GM11168 (cell line): ENCODE measurements around the gene URB1.
"Not testable (repeated sequence)": the region's sequence is repeated elsewhere in the genome, so short reads cannot be mapped to it uniquely, and the experiment has no call there.

ENCODE experiments used
- in situ Hi-C: fragments of 300-500 bp; cut with MboI; formaldehyde crosslinking; loops from one replicate; pipeline ENCODE4 v1.12.0; 2022; ENCODE audit warnings: low sequenced_read_pairs; ENCODE audit not compliant: unreplicated experiment

URB1 gene

GRCh38 chr21:32413015-32413504 is 20.2 kb upstream of the URB1 start:
- in situ Hi-C loops = no loop called here

GRCh38 chr21:32412162-32413014 is 19.6 kb upstream of the URB1 start, which contains the start of gene EVA1C:
Gene EVA1C (plus strand): TSS chr21:32412706. CDS start chr21:32412854, 148 bp downstream.
- in situ Hi-C loops = no loop called here

GRCh38 chr21:32411350-32412161 is 18.7 kb upstream of the URB1 start:
- in situ Hi-C loops = no loop called here

GRCh38 chr21:32410916-32411315 is 18.1 kb upstream of the URB1 start:
- in situ Hi-C loops = no loop called here

- in situ Hi-C loops = no loop called here
These were observed 17.5 kb upstream of the URB1 start for GRCh38 chr21:32410291-32410690.

- in situ Hi-C loops = loop anchor here (5.0 kb wide), 1 partner anchor 191 kb away; no protein-coding TSS in a partner anchor
These were observed 13.6 kb upstream of the URB1 start for GRCh38 chr21:32406405-32406804.

GRCh38 chr21:32403201-32403777 is 10.5 kb upstream of the URB1 start:
- in situ Hi-C loops = no loop called here

GRCh38 chr21:32393677-32394001 is 827 bp upstream of the URB1 start:
- in situ Hi-C loops = no loop called here

- in situ Hi-C loops = no loop called here
These were observed 423 bp downstream of the URB1 start for GRCh38 chr21:32392299-32392879.

GRCh38 chr21:32391755-32392154 is 1.1 kb downstream of the URB1 start:
- in situ Hi-C loops = no loop called here

GRCh38 chr21:32390537-32391224 is 2.1 kb downstream of the URB1 start:
- in situ Hi-C loops = not testable (repeated sequence)

GRCh38 chr21:32389337-32390015 is 3.3 kb downstream of the URB1 start:
- in situ Hi-C loops = no loop called here

- in situ Hi-C loops = no loop called here
These were observed 4.5 kb downstream of the URB1 start for GRCh38 chr21:32388306-32388705.

- in situ Hi-C loops = no loop called here
These were observed 5.7 kb downstream of the URB1 start for GRCh38 chr21:32387151-32387550.

GRCh38 chr21:32386195-32386870 is 6.5 kb downstream of the URB1 start:
- in situ Hi-C loops = no loop called here

- in situ Hi-C loops = no loop called here
These were observed 9.0 kb downstream of the URB1 start for GRCh38 chr21:32383812-32384211.

GRCh38 chr21:32382108-32382644 is 10.6 kb downstream of the URB1 start:
- in situ Hi-C loops = no loop called here

GRCh38 chr21:32381571-32381970 is 11.2 kb downstream of the URB1 start:
- in situ Hi-C loops = no loop called here

GRCh38 chr21:32380940-32381339 is 11.9 kb downstream of the URB1 start:
- in situ Hi-C loops = no loop called here
